Measurements from ENCODE around the gene GAB2.

DNA sequence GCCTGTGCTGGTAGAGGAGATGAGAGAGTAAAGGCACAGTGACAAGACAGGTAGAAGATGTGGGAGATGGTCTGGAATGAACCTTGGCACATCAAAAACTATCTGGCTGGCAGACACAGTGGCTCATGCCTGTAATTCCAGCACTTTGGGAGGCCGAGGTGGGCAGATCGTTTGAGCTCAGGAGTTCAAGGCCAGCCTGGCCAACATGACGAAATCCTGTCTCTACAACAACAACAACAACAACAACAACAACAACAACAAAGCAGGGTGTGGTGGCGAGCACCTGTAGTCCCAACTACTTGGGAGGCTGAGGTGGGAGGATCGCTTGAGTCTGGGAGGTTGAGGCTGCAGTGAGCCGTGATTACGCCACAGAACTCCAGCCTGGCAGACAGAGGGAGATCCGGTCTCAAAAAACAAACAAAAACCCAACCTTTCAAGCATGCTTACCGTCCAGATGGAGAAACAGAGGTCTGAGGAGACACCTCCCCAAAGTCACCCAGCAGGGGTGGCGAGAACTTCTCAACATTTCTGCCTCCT is 240.9 kb downstream of the GAB2 start:
- TF ChIP-seq CTCF (conservative IDR thresholded peaks at IDR 0.05; ENCODE audit: low read length): no peak
- no peak for TF ChIP-seq EZH2phosphoT487 (IDR thresholded peaks at IDR 0.05; ENCODE audit: borderline replicate concordance, low read depth, low read length)
